Mesendoderm (in vitro differentiated cells): ENCODE results near the gene SETD3.

Experiments used
- DNase-seq: peaks from one replicate; pipeline ENCODE4 v3.0.0; 2013
- H2AK5ac ChIP-seq: 2 replicates; pipeline ENCODE4 v1.6.1; 2013; ENCODE audit warnings: low read length, inconsistent platforms
- H2BK120ac ChIP-seq: 2 replicates; pipeline ENCODE4 v1.6.1; 2013; ENCODE audit warnings: low read depth, mild to moderate bottlenecking, low read length, moderate library complexity, mixed read lengths
- H2BK15ac ChIP-seq: replicated peaks from 2 replicates; pipeline ENCODE4 v1.6.1; 2013; ENCODE audit warnings: low read depth, mild to moderate bottlenecking, moderate library complexity
- H2BK5ac ChIP-seq: 2 replicates; pipeline ENCODE4 v1.6.1; 2013; ENCODE audit warnings: low read length, inconsistent platforms
- H3K18ac ChIP-seq: 2 replicates; pipeline ENCODE4 v1.6.1; 2013; ENCODE audit warnings: mild to moderate bottlenecking, low read length, mixed read lengths
- H3K23ac ChIP-seq: one replicate; pipeline ENCODE4 v1.6.1; 2013; ENCODE audit warnings: low read length
- H3K27ac ChIP-seq: 2 replicates; pipeline ENCODE4 v1.5.1; 2013; ENCODE audit warnings: low read depth, mild to moderate bottlenecking, inconsistent platforms, low read length, moderate library complexity
- H3K27me3 ChIP-seq: 2 replicates; pipeline ENCODE4 v1.6.1; 2013; ENCODE audit warnings: low read length, control low read depth, mild to moderate bottlenecking, inconsistent platforms; ENCODE audit not compliant: insufficient read depth, poor library complexity
- H3K36me3 ChIP-seq: 2 replicates; pipeline ENCODE4 v1.6.1; 2013; ENCODE audit warnings: low read length, inconsistent platforms; ENCODE audit not compliant: control insufficient read depth, insufficient read depth
- H3K4ac ChIP-seq: one replicate; pipeline ENCODE4 v1.6.1; 2013; ENCODE audit warnings: low read depth, mild to moderate bottlenecking, low read length, moderate library complexity
- H3K4me1 ChIP-seq: 2 replicates; pipeline ENCODE4 v1.6.1; 2013; ENCODE audit warnings: low read depth, low read length, inconsistent platforms; ENCODE audit not compliant: control insufficient read depth
- H3K4me2 ChIP-seq: 2 replicates; pipeline ENCODE4 v1.6.1; 2013; ENCODE audit warnings: low read length
- H3K4me3 ChIP-seq: 2 replicates; pipeline ENCODE4 v1.5.1; 2013; ENCODE audit warnings: mild to moderate bottlenecking, low read length
- H3K56ac ChIP-seq: one replicate; pipeline ENCODE4 v1.6.1; 2013; ENCODE audit warnings: low read length
- H3K79me1 ChIP-seq: 2 replicates; pipeline ENCODE4 v1.6.1; 2013; ENCODE audit warnings: low read length, inconsistent platforms
- H3K79me2 ChIP-seq: 2 replicates; pipeline ENCODE4 v1.6.1; 2013; ENCODE audit warnings: mild to moderate bottlenecking, low read length; ENCODE audit not compliant: control insufficient read depth, insufficient read depth
- H3K9ac ChIP-seq: 2 replicates; pipeline ENCODE4 v1.6.1; 2013; ENCODE audit warnings: low read length, inconsistent platforms
- H4K5ac ChIP-seq: one replicate; pipeline ENCODE4 v1.6.1; 2013; ENCODE audit warnings: low read length
- H4K8ac ChIP-seq: one replicate; pipeline ENCODE4 v1.6.1; 2013; ENCODE audit warnings: low read depth, mild to moderate bottlenecking, control low read depth, low read length, moderate library complexity
- WGBS: extraction: QIAGEN DNeasy Blood & Tissue Kit; methylation state at CpG from one replicate; pipeline ENCODE4 v1.1.7; 2013; ENCODE audit warnings: low lambda C conversion rate, missing lambda C conversion rate; ENCODE audit not compliant: insufficient coverage; ENCODE audit errors: extremely low coverage; 5-methylcytosine and 5-hydroxymethylcytosine counted together

The SETD3 gene

GRCh38 chr14:99463974-99464373 lies 16.7 kb downstream of the SETD3 start:
- Histone ChIP-seq H3K79me2 (peaks cover 11% of the 10 kb centered on the region), H3K27ac (no peak overlapping the region), H3K18ac (no peak overlapping the region), H3K36me3 (no peaks in the 10 kb centered on the region), H4K8ac (no peak overlapping the region), H3K27me3 (no peaks in the 10 kb centered on the region), H3K4me3 (no peak overlapping the region), H3K23ac (no peak overlapping the region), H3K4me1 (peaks cover 3% of the 10 kb centered on the region), H3K4me2 (no peak overlapping the region), H2BK5ac (no peak overlapping the region), H3K79me1 (peaks cover 16% of the 10 kb centered on the region), H3K9ac (no peak overlapping the region), H2BK120ac (no peak overlapping the region), H4K5ac (no peak overlapping the region), H3K4ac (no peak overlapping the region), H3K56ac (no peak overlapping the region), H2BK15ac (no peak overlapping the region), H2AK5ac (no peak overlapping the region)
- DNase-seq, result no peak
- no CpG with 5 or more reads among the region's 4 CpGs for WGBS

GRCh38 chr14:99462210-99462609 lies 18.4 kb downstream of the SETD3 start:
- H3K23ac ChIP-seq, result no peak overlapping the region
- no peaks in the 10 kb centered on the region for H3K27me3 ChIP-seq
- no peak overlapping the region for H2BK5ac ChIP-seq
- H3K27ac ChIP-seq, result no peak overlapping the region
- no peak overlapping the region for H3K4me3 ChIP-seq
- no peak overlapping the region for H3K56ac ChIP-seq
- H2BK120ac ChIP-seq, result no peak overlapping the region
- no peak overlapping the region for H4K8ac ChIP-seq
- no peak for DNase-seq
- H3K4ac ChIP-seq, result no peak overlapping the region
- no CpG with 5 or more reads among the region's 6 CpGs for WGBS
- H3K4me2 ChIP-seq, result no peak overlapping the region
- no peak overlapping the region for H3K18ac ChIP-seq
- H3K79me1 ChIP-seq, result peaks cover 7% of the 10 kb centered on the region
- peaks cover 2% of the 10 kb centered on the region for H3K36me3 ChIP-seq
- peaks cover 3% of the 10 kb centered on the region for H3K4me1 ChIP-seq
- no peak overlapping the region for H3K9ac ChIP-seq
- no peak overlapping the region for H2AK5ac ChIP-seq
- no peak overlapping the region for H2BK15ac ChIP-seq
- no peaks in the 10 kb centered on the region for H3K79me2 ChIP-seq
- H4K5ac ChIP-seq, result no peak overlapping the region

- H3K27me3 ChIP-seq, result no peaks in the 10 kb centered on the region
- no peak overlapping the region for H3K23ac ChIP-seq
- H4K8ac ChIP-seq, result no peak overlapping the region
- H2AK5ac ChIP-seq, result no peak overlapping the region
- no peak overlapping the region for H3K56ac ChIP-seq
- H3K4me1 ChIP-seq, result peaks cover 3% of the 10 kb centered on the region
- no peak overlapping the region for H3K4me3 ChIP-seq
- no peaks in the 10 kb centered on the region for H3K79me2 ChIP-seq
- H2BK5ac ChIP-seq, result no peak overlapping the region
- DNase-seq, result no peak
- H4K5ac ChIP-seq, result no peak overlapping the region
- no peak overlapping the region for H2BK120ac ChIP-seq
- H3K79me1 ChIP-seq, result peaks cover 6% of the 10 kb centered on the region
- no peak overlapping the region for H3K18ac ChIP-seq
- H3K27ac ChIP-seq, result no peak overlapping the region
- H3K36me3 ChIP-seq, result peaks cover 2% of the 10 kb centered on the region
- WGBS, result no CpG with 5 or more reads among the region's 5 CpGs
- H3K4ac ChIP-seq, result no peak overlapping the region
- no peak overlapping the region for H2BK15ac ChIP-seq
- H3K4me2 ChIP-seq, result no peak overlapping the region
- H3K9ac ChIP-seq, result no peak overlapping the region
Observed at GRCh38 chr14:99461411-99462085, 19.1 kb downstream of the SETD3 start.

- H2BK120ac ChIP-seq, result no peak overlapping the region
Observed at GRCh38 chr14:99460793-99461192, 19.9 kb downstream of the SETD3 start.

GRCh38 chr14:99459481-99460100 lies 21.1 kb downstream of the SETD3 start:
- no peak overlapping the region for H2BK15ac ChIP-seq
- no peak overlapping the region for H4K8ac ChIP-seq
- H2AK5ac ChIP-seq, result no peak overlapping the region
- H3K79me2 ChIP-seq, result no peaks in the 10 kb centered on the region
- no peak for DNase-seq
- no peak overlapping the region for H3K23ac ChIP-seq
- no peak overlapping the region for H3K9ac ChIP-seq
- no peak overlapping the region for H3K56ac ChIP-seq
- peaks cover 6% of the 10 kb centered on the region for H3K79me1 ChIP-seq
- H3K27ac ChIP-seq, result no peak overlapping the region
- no peak overlapping the region for H2BK120ac ChIP-seq
- H3K4ac ChIP-seq, result no peak overlapping the region
- no peak overlapping the region for H3K4me3 ChIP-seq
- WGBS, result no CpG with 5 or more reads among the region's 5 CpGs
- H2BK5ac ChIP-seq, result no peak overlapping the region
- H4K5ac ChIP-seq, result no peak overlapping the region
- no peak overlapping the region for H3K18ac ChIP-seq
- peaks cover 3% of the 10 kb centered on the region for H3K4me1 ChIP-seq
- H3K27me3 ChIP-seq, result no peaks in the 10 kb centered on the region
- H3K4me2 ChIP-seq, result no peak overlapping the region
- peaks cover 2% of the 10 kb centered on the region for H3K36me3 ChIP-seq

More at GRCh38 chr14:99460793-99461192, 19.9 kb downstream of the SETD3 start:
- Histone ChIP-seq H3K79me1 (peaks cover 5% of the 10 kb centered on the region), H2BK15ac (no peak overlapping the region), H3K27me3 (no peaks in the 10 kb centered on the region), H3K79me2 (no peaks in the 10 kb centered on the region), H3K23ac (no peak overlapping the region), H3K36me3 (peaks cover 2% of the 10 kb centered on the region), H3K27ac (no peak overlapping the region), H2BK5ac (no peak overlapping the region), H3K4ac (no peak overlapping the region), H3K4me3 (no peak overlapping the region), H4K5ac (no peak overlapping the region), H3K56ac (no peak overlapping the region), H3K18ac (no peak overlapping the region), H3K4me1 (peaks cover 3% of the 10 kb centered on the region), H3K4me2 (no peak overlapping the region), H4K8ac (no peak overlapping the region), H3K9ac (no peak overlapping the region), H2AK5ac (no peak overlapping the region)
- no CpG with 5 or more reads among the region's 3 CpGs for WGBS
- DNase-seq, result peak; percentile 91
